PC-3 (cell line): Measurements from ENCODE around the gene METRN. TPM values are rescaled to one million over a fixed set of nuclear protein-coding genes. Genes with fewer than 3 reads are reported as not detected.

Source experiments
- ATAC-seq: fragments of 200-7000 bp; cut with Tn5 transposase; 2 replicates; pipeline ENCODE4 v1.9.1; 2020; ENCODE audit warnings: mild to moderate bottlenecking, moderate library complexity
- BruUV-seq: library from RNA; stranded (reverse); fragments of 400-500 nt; replicated peaks from 2 replicates; lab custom pipeline; 2021; lab: Mats Ljungman, UMichigan
- CTCF ChIA-PET: fragments of 300-600 bp; sonication (Branson Sonifier 250); formaldehyde crosslinking; loops from one replicate; lab custom pipeline; 2022; ENCODE audit warnings: antibody characterized with exemption; lab: Charles Lee
- POLR2A ChIA-PET: fragments of 300-600 bp; sonication (Branson Sonifier 250); formaldehyde crosslinking; loops from one replicate; lab custom pipeline; 2022; ENCODE audit warnings: antibody characterized with exemption; ENCODE audit not compliant: unreplicated experiment; lab: Charles Lee
- DNase-seq: peaks from one replicate; pipeline ENCODE4 v3.0.0-alpha.2; 2015
- H2AFZ ChIP-seq: fragments of 300-600 bp; sonication (generic); 2 replicates; pipeline ENCODE4 v1.6.0; 2016; ENCODE audit warnings: antibody characterized with exemption, low read length
- H3F3A ChIP-seq: fragments of 300-600 bp; sonication (generic); one replicate; pipeline ENCODE4 v1.6.0; 2017; ENCODE audit warnings: antibody characterized with exemption, low read length, control low read depth, mild to moderate bottlenecking; ENCODE audit not compliant: unreplicated experiment
- H3K27ac ChIP-seq: fragments of 300-600 bp; sonication (generic); 2 replicates; pipeline ENCODE4 v1.5.1; 2016; ENCODE audit warnings: mild to moderate bottlenecking, low read length
- H3K27me3 ChIP-seq: fragments of 300-600 bp; sonication (generic); 2 replicates; pipeline ENCODE4 v1.6.1; 2016; ENCODE audit warnings: low read length, mixed read lengths
- H3K36me3 ChIP-seq: fragments of 300-600 bp; sonication (generic); 2 replicates; pipeline ENCODE4 v1.6.1; 2016; ENCODE audit warnings: low read depth, mixed run types, low read length, mixed read lengths
- H3K4me1 ChIP-seq: fragments of 300-600 bp; sonication (generic); 2 replicates; pipeline ENCODE4 v1.5.1; 2016; ENCODE audit warnings: low read length; ENCODE audit not compliant: insufficient read depth
- H3K4me2 ChIP-seq: fragments of 300-600 bp; sonication (generic); 2 replicates; pipeline ENCODE4 v1.6.0; 2016; ENCODE audit warnings: low read length
- H3K4me3 ChIP-seq: fragments of 300-600 bp; sonication (generic); 2 replicates; pipeline ENCODE4 v1.5.1; 2016; ENCODE audit warnings: mild to moderate bottlenecking, low read length, mixed read lengths
- H3K79me2 ChIP-seq: fragments of 300-600 bp; sonication (generic); 2 replicates; pipeline ENCODE4 v1.6.1; 2017; ENCODE audit warnings: low read length, mixed read lengths
- H3K9ac ChIP-seq: fragments of 300-600 bp; sonication (generic); 2 replicates; pipeline ENCODE4 v1.6.0; 2016; ENCODE audit warnings: mild to moderate bottlenecking, low read length
- H3K9me2 ChIP-seq: fragments of 300-600 bp; sonication (generic); replicated peaks from 2 replicates; pipeline ENCODE4 v1.6.1; 2016; ENCODE audit warnings: mixed run types, low read length, mixed read lengths
- H3K9me3 ChIP-seq: fragments of 300-600 bp; sonication (generic); 2 replicates; pipeline ENCODE4 v1.6.1; 2016; ENCODE audit warnings: low read length, mixed read lengths
- H4K20me1 ChIP-seq: fragments of 300-600 bp; sonication (generic); 2 replicates; pipeline ENCODE4 v1.6.1; 2016; ENCODE audit warnings: low read length, mixed read lengths
- CTCF ChIP-seq: fragments of 300-600 bp; sonication (generic); conservative IDR thresholded peaks from 2 replicates; pipeline ENCODE4 v1.5.1; 2017; ENCODE audit warnings: antibody characterized with exemption, low read depth, mild to moderate bottlenecking, low read length
- EZH2 ChIP-seq: fragments of 300-600 bp; sonication (generic); IDR thresholded peaks from one replicate; pipeline ENCODE4 v1.6.1; 2017; ENCODE audit warnings: antibody characterized with exemption, mild to moderate bottlenecking, low read length; ENCODE audit not compliant: unreplicated experiment
- EZH2phosphoT487 ChIP-seq: fragments of 300-600 bp; sonication (generic); IDR thresholded peaks from 2 replicates; pipeline ENCODE4 v1.6.1; 2018; ENCODE audit warnings: mild to moderate bottlenecking, antibody characterized with exemption, low read length, borderline replicate concordance
- intact Hi-C: fragments of 100-400 bp; cut with micrococcal nuclease; formaldehyde crosslinking; loops from 2 replicates; pipeline ENCODE4 v1.9.0; 2023
- total RNA-seq: library from RNA; depleted of rRNA; stranded (reverse); fragments of >200 nt; gene quantifications from 2 replicates; pipeline ENCODE4 v1.2.3, GENCODE V29; 2014

The METRN gene
- total RNA-seq, 1 experiment from 2014 or later: 320 TPM

DNA sequence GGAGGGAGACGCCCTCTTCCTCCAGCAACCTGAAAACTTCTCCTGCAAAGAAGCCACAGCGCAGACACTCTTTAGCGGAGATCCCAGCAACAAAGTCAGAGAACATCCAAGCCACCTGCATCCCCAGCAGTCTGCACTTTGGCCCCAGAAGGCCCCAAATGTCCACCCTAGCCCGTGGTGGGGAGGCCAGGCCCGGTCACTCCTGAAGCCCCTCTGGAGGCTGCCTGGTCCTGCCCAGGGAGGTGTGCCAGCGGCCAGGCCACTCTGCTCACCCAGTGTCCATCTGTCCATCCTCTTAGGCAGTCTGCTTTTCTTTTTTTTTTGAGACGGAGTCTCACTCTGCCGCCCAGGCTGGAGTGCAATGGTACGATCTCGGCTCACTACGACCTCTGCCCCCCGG, 17.4 kb downstream of the METRN start:
- Histone ChIP-seq H3K9me3 (no peaks in the 10 kb centered on the region), H3K9ac (no peak overlapping the region), H4K20me1 (no peaks in the 10 kb centered on the region), H3K4me3 (no peak overlapping the region), H3K9me2 (no peaks in the 10 kb centered on the region), H3K4me2 (no peak overlapping the region), H3K79me2 (0 out of 2 replicates have a peak, but pooled peaks cover 9% of the 10 kb centered on the region), H3F3A (no peaks in the 10 kb centered on the region), H3K27me3 (no peaks in the 10 kb centered on the region), H3K36me3 (no peaks in the 10 kb centered on the region; the same call in 1 of the 2 replicates), H2AFZ (no peak overlapping the region), H3K4me1 (peaks cover 7% of the 10 kb centered on the region; the same call in 1 of the 2 replicates), H3K27ac (no peak overlapping the region)
- no peak for ATAC-seq
- intact Hi-C loops: no loop called here
- no peak for TF ChIP-seq EZH2phosphoT487
- TF ChIP-seq EZH2: no peak
- TF ChIP-seq CTCF: no peak
- BruUV-seq: no TSS peak
- ChIA-PET CTCF (no interaction called here), POLR2A (no interaction called here)
- DNase-seq: no peak

DNA sequence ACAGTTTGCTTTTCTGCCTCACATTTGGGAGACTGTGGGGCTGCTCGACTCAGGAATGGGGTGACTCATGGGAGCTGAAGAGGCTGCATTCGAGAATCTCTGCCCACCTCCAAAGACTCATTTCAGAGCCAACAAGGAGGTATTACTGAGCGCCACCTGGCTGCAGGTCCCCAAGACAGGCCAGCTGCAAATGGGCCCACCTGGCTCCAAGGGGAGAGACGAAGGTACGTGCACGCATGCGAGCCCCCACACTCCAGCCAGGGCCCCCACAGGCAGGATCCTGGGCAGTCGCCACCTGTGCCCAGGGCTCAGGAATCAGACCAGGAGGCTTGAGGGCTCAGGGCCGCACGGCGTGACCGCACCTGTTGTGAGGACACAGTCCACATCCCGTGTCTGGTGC, 18.0 kb downstream of the METRN start:
- H3K9ac ChIP-seq: no peak overlapping the region
- no peak overlapping the region for H3K4me3 ChIP-seq
- no peak overlapping the region for H2AFZ ChIP-seq
- no peaks in the 10 kb centered on the region for H3K27me3 ChIP-seq
- no peak overlapping the region for H3K4me2 ChIP-seq
- TF ChIP-seq CTCF: peak; percentile 41; the same call in 1 of the 2 replicates
- no peak for TF ChIP-seq EZH2
- no peak for TF ChIP-seq EZH2phosphoT487
- ATAC-seq: no peak
- intact Hi-C loops: no loop called here
- H3F3A ChIP-seq: no peaks in the 10 kb centered on the region
- no peaks in the 10 kb centered on the region for H4K20me1 ChIP-seq
- DNase-seq: peak; percentile 50
- ChIA-PET POLR2A (no interaction called here), CTCF (no interaction called here)
- 0 out of 2 replicates have a peak, but pooled peaks cover 9% of the 10 kb centered on the region for H3K79me2 ChIP-seq
- H3K9me2 ChIP-seq: no peaks in the 10 kb centered on the region
- BruUV-seq: no TSS peak
- no peaks in the 10 kb centered on the region for H3K9me3 ChIP-seq
- H3K4me1 ChIP-seq: peaks cover 5% of the 10 kb centered on the region; the same call in 1 of the 2 replicates
- no peak overlapping the region for H3K27ac ChIP-seq
- H3K36me3 ChIP-seq: no peaks in the 10 kb centered on the region; the same call in 1 of the 2 replicates

- Histone ChIP-seq H3F3A (no peaks in the 10 kb centered on the region), H3K27me3 (no peaks in the 10 kb centered on the region), H4K20me1 (no peaks in the 10 kb centered on the region), H2AFZ (no peak overlapping the region), H3K36me3 (no peaks in the 10 kb centered on the region; the same call in 1 of the 2 replicates), H3K9me3 (no peaks in the 10 kb centered on the region), H3K4me3 (no peak overlapping the region), H3K4me2 (no peak overlapping the region), H3K27ac (no peak overlapping the region), H3K9me2 (no peaks in the 10 kb centered on the region), H3K4me1 (peaks cover 5% of the 10 kb centered on the region; the same call in 1 of the 2 replicates), H3K79me2 (0 out of 2 replicates have a peak, but pooled peaks cover 9% of the 10 kb centered on the region), H3K9ac (no peak overlapping the region)
- ATAC-seq: no peak
- ChIA-PET CTCF (no interaction called here), POLR2A (no interaction called here)
- no peak for DNase-seq
- intact Hi-C loops: no loop called here
- TF ChIP-seq EZH2phosphoT487 (no peak), EZH2 (no peak), CTCF (no peak)
- BruUV-seq: no TSS peak
Observed at GRCh38 chr16:733382-734207, 18.7 kb downstream of the METRN start.
